H1 (cell line): ENCODE data around the gene NLRC3. TPM values are rescaled to one million over a fixed set of nuclear protein-coding genes. Genes with fewer than 3 reads are reported as not detected.

Experiments
- polyA plus RNA-seq, 7 experiments: library from polyadenylated mRNA; depleted of rRNA in 3 of 7; stranded (reverse) in 5 of 7; unstranded in 2 of 7; fragments of >200 nt in 5 of 7; fragments of 200-250 nt in 2 of 7; gene quantifications; 1 replicate in 5 of 7; 2 replicates in 1 of 7; 4 replicates in 1 of 7; pipeline versions ENCODE4 v1.2.1 to v1.2.3, GENCODE V29; 2011 to 2013; ENCODE audit warnings: missing spikeins in 2 of 7, mixed read lengths in 2 of 7
- total RNA-seq: library from RNA; stranded (reverse); fragmentation: NEBNext Ultra II Directional; extraction: Animal tissue kit (Norgen Biotek cat#: 25700); gene quantifications from 2 replicates; pipeline ENCODE4 v1.2.1, GENCODE V29; 2021
- TF ChIP-seq, protein P1 (sequence below): IDR thresholded peaks from 2 replicates; pipeline ENCODE4 v1.6.1; 2011; ENCODE audit warnings: low read depth, mild to moderate bottlenecking, low read length; ENCODE audit not compliant: insufficient read depth

NLRC3 gene
- total and polyA plus RNA-seq, 2 of the 8 experiments (the other 6 are each of a cell fraction or from before 2014, with no cell fraction given), result 0.18 to 0.20 TPM

DNA sequence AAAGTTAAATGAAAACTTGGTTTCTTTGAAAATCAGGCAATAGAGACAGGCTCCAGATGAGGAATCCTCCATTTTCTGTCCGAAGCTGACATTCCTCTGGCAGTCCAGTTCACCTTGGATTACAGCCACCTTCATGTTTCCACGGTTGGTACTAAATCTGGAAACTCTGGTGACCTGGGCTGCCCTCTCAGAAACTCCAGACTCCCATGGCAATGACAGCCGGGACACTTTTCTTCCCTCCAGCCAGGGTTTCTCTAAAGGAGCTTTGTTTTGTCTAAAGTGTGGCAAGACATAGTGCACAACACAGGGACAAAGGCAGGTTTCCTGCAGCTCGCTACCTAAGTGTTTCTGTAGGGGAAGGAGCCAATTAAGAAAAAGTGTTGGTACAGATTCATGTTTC lies 40.4 kb downstream of the NLRC3 start (continued):
- TF ChIP-seq, protein P1, sequence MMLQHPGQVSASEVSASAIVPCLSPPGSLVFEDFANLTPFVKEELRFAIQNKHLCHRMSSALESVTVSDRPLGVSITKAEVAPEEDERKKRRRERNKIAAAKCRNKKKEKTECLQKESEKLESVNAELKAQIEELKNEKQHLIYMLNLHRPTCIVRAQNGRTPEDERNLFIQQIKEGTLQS, result no peak
- TF ChIP-seq, all 59 proteins: peak for 0
